GM21786 (cell line): ENCODE results near the gene CST8.

Experiments
- ATAC-seq: cut with Tn5 transposase; IDR thresholded peaks from one replicate; pipeline ENCODE4 v1.9.1; 2021; ENCODE audit not compliant: unreplicated experiment

Gene CST8

GRCh38 chr20:23519556-23519955 is 28.6 kb downstream of the CST8 start:
- no peak for ATAC-seq

GRCh38 chr20:23520185-23520584 is 29.3 kb downstream of the CST8 start:
- no peak for ATAC-seq

DNA sequence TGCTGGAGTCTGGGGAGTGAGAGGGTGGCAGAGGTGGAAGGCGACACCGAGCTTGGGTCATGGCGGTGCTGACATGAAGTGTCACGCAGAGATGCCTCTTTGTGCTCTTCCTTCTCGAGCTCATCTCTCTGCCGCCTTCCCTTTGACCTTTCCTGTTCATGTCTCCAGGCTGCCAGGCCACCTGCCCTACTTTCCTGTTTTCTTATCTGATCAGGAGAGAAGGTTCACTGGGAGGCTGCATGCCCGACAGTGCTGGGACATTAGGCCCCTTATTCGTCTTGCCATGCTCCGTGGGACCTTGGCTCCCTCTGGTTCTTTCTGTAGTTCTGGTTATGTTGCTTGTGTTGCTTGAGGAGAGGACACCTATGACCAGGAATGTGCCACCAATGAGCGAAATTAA is 33.2 kb downstream of the CST8 start:
- ATAC-seq, result no peak

DNA sequence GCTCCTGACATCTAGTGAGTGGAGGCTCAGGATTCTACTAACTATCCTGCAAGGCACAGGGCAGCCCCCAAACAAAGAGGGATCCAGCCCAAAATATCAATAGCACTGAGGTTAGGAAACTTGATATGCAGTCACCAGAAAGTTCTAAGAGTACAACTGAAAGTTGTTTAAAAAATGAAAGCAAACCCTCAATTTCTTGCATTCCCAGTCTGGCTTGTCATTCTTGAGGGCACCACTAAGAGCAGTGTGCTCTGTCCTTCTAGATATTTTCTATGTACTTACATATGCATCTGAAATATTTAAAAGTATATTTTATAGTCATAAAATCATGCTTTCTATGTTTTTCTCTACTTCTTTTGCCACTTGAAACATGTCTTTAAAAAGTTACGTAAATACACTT is 35.9 kb downstream of the CST8 start:
- ATAC-seq, result no peak

GRCh38 chr20:23528867-23529431 is 38.0 kb downstream of the CST8 start:
- no peak for ATAC-seq

- no peak for ATAC-seq
These were observed 40.1 kb downstream of the CST8 start for GRCh38 chr20:23530937-23531567.

DNA sequence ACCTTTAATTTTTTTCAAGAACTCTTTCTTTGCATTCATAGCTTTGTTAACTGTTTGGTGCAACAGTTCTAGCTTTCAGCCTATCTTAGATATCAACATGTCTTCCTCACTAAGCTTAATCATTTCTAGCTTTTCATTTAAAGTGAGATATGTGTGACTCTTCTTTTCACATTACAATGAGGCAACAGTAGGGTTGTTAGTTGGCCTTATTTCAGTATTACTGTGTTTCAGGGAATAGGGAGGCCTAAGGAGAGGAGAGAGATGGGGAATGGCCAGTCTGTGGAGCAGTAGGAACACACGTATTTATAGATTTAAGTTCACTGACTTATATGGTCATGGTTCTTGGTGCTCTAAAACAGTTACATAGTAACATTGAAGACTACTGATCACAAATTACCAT is 41.6 kb downstream of the CST8 start:
- ATAC-seq, result no peak

GRCh38 chr20:23533161-23533560 is 42.2 kb downstream of the CST8 start:
- no peak for ATAC-seq

GRCh38 chr20:23534801-23535593 is 44.1 kb downstream of the CST8 start:
- ATAC-seq, result no peak

- ATAC-seq, result no peak
These were observed 45.5 kb downstream of the CST8 start for GRCh38 chr20:23536328-23536974.

DNA sequence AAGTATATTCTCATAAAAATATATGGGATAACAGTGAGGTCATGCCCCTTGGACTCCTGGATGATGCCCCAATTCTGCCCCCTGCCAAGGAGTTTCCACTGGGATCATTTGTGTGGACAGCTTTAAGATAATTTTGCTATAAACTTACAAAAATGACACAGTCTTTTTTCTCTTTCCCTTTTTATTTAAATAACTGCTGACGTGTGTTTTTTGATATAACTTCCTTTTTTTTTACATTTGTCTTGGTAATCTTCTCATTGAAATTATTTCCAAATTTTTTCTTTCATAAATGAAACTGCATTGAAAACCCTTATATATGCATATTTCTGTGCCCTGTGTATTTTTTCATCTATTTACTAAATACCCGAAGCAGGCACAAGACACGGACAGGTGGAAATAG is 46.1 kb downstream of the CST8 start:
- ATAC-seq, result no peak

GRCh38 chr20:23540624-23541023 is 49.7 kb downstream of the CST8 start:
- ATAC-seq, result no peak

GRCh38 chr20:23541330-23541729 is 50.4 kb downstream of the CST8 start:
- ATAC-seq, result no peak

DNA sequence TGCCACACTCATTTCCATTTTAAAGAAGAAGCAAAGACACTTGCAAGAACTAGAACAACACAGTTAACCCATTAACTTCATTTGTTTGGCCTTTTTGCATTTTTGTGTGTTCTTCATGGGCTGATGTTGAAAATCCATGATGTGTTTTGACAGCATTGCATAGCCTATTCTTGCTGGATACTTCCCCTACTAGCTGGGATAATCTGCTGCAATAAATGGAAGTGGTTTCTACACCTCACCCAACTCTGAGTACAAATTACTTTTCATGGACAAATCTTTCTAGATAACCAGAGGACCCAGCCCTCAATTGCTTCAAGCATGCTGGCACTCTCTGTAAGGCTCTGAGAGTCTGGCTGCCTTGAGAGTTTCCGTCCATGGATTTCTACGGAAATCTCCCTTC is 50.9 kb downstream of the CST8 start:
- ATAC-seq, result no peak

GRCh38 chr20:23542801-23543200 is 51.9 kb downstream of the CST8 start:
- ATAC-seq, result no peak

DNA sequence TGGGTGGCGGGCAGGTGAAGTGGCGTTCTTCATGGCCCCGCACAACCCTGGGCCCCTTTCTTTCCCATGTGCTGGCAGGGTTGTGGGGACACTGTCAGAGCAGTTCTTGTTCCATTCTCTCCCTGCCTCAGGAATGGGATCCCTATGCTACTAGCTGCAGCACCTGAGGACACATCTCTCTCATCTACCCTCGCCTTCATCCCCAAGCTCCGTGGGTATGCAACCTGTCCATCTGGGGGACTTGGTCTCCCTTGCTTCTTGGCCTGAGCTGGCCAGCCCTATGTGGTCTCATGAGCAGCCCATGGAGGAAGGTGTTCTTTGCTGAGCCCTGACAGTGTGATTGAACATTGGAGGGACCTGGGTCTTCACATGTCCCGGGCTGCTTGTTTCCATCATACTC is 53.2 kb downstream of the CST8 start:
- ATAC-seq, result no peak
